VCaP (cell line): ENCODE results near the gene EFNA5.

Experiments used
- H3K27ac ChIP-seq: fragments of 450-650 bp; 2 replicates; pipeline ENCODE4 v1.5.1; 2017
- CTCF ChIP-seq: fragments of 450-650 bp; conservative IDR thresholded peaks from 2 replicates; pipeline ENCODE4 v1.5.1; 2017; ENCODE audit warnings: mild to moderate bottlenecking, moderate library complexity

The EFNA5 gene

GRCh38 chr5:107387526-107388140, 283.1 kb downstream of the EFNA5 start:
- TF ChIP-seq CTCF: no peak
- H3K27ac ChIP-seq: no peak overlapping the region

GRCh38 chr5:107385708-107386107, 285.0 kb downstream of the EFNA5 start:
- no peak for TF ChIP-seq CTCF

GRCh38 chr5:107384256-107384655, 286.5 kb downstream of the EFNA5 start:
- no peak; the same call in 1 of the 2 replicates for TF ChIP-seq CTCF
- no peak overlapping the region for H3K27ac ChIP-seq

More at GRCh38 chr5:107385708-107386107, 285.0 kb downstream of the EFNA5 start:
- no peak overlapping the region for H3K27ac ChIP-seq

GRCh38 chr5:107383414-107383813, 287.3 kb downstream of the EFNA5 start:
- TF ChIP-seq CTCF: no peak
- no peak overlapping the region for H3K27ac ChIP-seq

GRCh38 chr5:107381189-107381856, 289.4 kb downstream of the EFNA5 start:
- TF ChIP-seq CTCF: no peak
- no peak overlapping the region for H3K27ac ChIP-seq

GRCh38 chr5:107380654-107381053, 290.1 kb downstream of the EFNA5 start:
- no peak overlapping the region for H3K27ac ChIP-seq
- no peak for TF ChIP-seq CTCF

GRCh38 chr5:107378218-107378899, 292.4 kb downstream of the EFNA5 start:
- H3K27ac ChIP-seq: no peak overlapping the region
- TF ChIP-seq CTCF: no peak
